ENCODE measurements around the gene KMT2B.

DNA sequence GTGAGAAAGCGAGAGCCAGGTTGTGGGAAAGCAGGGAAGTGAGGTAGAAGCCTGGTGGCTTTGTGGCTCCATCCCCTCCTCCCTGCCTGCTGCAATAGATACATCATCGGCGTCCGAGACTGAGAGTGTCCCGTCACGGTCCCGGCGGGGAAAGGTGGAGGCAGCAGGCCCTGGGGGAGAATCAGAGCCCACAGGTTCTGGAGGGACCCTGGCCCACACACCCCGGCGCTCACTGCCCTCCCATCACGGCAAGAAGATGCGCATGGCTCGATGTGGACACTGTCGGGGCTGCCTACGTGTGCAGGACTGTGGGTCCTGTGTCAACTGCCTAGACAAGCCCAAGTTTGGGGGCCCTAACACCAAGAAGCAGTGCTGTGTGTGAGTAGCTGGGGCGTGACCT is 5.1 kb downstream of the KMT2B start:
- TF ChIP-seq POLR2A (IDR thresholded peaks at IDR 0.05; ENCODE audit: low read length): no peak
- TF ChIP-seq GATA1 (IDR thresholded peaks at IDR 0.05; ENCODE audit: low read depth, low read length): no peak
